ENCODE data around the gene SAG. TPM values are rescaled to one million over a fixed set of nuclear protein-coding genes. Genes with fewer than 3 reads are reported as not detected.

SAG gene
- total and polyA plus RNA-seq, 10 of the 15 experiments (the other 5 are each of a cell fraction or from before 2014, with no cell fraction given): 0.06 to 0.47 TPM; not detected in 8

DNA sequence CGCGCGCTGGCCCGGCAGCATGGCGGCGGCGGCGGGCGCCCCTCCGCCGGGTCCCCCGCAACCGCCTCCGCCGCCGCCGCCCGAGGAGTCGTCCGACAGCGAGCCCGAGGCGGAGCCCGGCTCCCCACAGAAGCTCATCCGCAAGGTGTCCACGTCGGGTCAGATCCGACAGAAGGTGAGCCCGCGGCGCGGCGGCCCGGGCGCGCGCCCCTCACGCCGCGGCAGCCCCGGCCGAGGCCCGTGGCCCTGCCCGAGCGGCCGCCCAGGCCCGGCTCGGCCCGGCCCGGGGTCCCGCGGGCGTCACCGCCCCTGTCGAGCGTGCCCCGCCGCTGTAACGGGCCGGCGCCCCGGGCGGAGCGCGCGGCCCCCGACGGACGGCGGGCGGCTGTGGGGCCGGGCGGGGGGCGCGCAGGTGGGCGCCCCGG is 46.9 kb downstream of the SAG start (continued):
- TF ChIP-seq, protein P1, sequence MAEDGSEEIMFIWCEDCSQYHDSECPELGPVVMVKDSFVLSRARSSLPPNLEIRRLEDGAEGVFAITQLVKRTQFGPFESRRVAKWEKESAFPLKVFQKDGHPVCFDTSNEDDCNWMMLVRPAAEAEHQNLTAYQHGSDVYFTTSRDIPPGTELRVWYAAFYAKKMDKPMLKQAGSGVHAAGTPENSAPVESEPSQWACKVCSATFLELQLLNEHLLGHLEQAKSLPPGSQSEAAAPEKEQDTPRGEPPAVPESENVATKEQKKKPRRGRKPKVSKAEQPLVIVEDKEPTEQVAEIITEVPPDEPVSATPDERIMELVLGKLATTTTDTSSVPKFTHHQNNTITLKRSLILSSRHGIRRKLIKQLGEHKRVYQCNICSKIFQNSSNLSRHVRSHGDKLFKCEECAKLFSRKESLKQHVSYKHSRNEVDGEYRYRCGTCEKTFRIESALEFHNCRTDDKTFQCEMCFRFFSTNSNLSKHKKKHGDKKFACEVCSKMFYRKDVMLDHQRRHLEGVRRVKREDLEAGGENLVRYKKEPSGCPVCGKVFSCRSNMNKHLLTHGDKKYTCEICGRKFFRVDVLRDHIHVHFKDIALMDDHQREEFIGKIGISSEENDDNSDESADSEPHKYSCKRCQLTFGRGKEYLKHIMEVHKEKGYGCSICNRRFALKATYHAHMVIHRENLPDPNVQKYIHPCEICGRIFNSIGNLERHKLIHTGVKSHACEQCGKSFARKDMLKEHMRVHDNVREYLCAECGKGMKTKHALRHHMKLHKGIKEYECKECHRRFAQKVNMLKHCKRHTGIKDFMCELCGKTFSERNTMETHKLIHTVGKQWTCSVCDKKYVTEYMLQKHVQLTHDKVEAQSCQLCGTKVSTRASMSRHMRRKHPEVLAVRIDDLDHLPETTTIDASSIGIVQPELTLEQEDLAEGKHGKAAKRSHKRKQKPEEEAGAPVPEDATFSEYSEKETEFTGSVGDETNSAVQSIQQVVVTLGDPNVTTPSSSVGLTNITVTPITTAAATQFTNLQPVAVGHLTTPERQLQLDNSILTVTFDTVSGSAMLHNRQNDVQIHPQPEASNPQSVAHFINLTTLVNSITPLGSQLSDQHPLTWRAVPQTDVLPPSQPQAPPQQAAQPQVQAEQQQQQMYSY (CRISPR knock-in tag; IDR thresholded peaks at IDR 0.05): no peak
- TF ChIP-seq, protein P2, sequence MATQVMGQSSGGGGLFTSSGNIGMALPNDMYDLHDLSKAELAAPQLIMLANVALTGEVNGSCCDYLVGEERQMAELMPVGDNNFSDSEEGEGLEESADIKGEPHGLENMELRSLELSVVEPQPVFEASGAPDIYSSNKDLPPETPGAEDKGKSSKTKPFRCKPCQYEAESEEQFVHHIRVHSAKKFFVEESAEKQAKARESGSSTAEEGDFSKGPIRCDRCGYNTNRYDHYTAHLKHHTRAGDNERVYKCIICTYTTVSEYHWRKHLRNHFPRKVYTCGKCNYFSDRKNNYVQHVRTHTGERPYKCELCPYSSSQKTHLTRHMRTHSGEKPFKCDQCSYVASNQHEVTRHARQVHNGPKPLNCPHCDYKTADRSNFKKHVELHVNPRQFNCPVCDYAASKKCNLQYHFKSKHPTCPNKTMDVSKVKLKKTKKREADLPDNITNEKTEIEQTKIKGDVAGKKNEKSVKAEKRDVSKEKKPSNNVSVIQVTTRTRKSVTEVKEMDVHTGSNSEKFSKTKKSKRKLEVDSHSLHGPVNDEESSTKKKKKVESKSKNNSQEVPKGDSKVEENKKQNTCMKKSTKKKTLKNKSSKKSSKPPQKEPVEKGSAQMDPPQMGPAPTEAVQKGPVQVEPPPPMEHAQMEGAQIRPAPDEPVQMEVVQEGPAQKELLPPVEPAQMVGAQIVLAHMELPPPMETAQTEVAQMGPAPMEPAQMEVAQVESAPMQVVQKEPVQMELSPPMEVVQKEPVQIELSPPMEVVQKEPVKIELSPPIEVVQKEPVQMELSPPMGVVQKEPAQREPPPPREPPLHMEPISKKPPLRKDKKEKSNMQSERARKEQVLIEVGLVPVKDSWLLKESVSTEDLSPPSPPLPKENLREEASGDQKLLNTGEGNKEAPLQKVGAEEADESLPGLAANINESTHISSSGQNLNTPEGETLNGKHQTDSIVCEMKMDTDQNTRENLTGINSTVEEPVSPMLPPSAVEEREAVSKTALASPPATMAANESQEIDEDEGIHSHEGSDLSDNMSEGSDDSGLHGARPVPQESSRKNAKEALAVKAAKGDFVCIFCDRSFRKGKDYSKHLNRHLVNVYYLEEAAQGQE (IDR thresholded peaks at IDR 0.05; ENCODE audit: low read depth, low read length): no peak
- TF ChIP-seq YY1 (IDR thresholded peaks at IDR 0.05; ENCODE audit: low read depth, low read length) (peak; percentile 89), ATF7 (IDR thresholded peaks at IDR 0.05; ENCODE audit: low read depth) (no peak)
